Prostate gland (tissue), 2 donors: ENCODE measurements around the gene CRYM.

Experiments
- CTCF ChIP-seq, 4 experiments: fragments of 200-600 bp in 2 of 4; fragments of 450-650 bp in 2 of 4; sonication (generic) in 2 of 4; IDR thresholded peaks; 1 replicate in 3 of 4; 2 replicates in 1 of 4; pipeline ENCODE4 v1.5.1; 2016 to 2019; ENCODE audit warnings: antibody characterized with exemption in 4 of 4, mild to moderate bottlenecking in 2 of 4, moderate library complexity in 2 of 4
- POLR2AphosphoS5 ChIP-seq: sonication (generic); formaldehyde crosslinking; IDR thresholded peaks from one replicate; pipeline ENCODE4 v1.6.1; 2017; ENCODE audit warnings: antibody characterized with exemption

- peak in 1 of 4 experiments; percentile 43 for TF ChIP-seq CTCF (IDR thresholded peaks at IDR 0.05)
- TF ChIP-seq POLR2AphosphoS5 = peak; percentile 32
Observed at GRCh38 chr16:21301168-21301894, 23.2 kb upstream of the CRYM start.
